NK-92 treated with Interleukin-12 subunit alpha and Interleukin-12 subunit beta, amount 100 ng/mL, for 24 hours (cell line): Measurements from ENCODE around the gene NPPC.
"Not testable (repeated sequence)": the region's sequence is repeated elsewhere in the genome, so short reads cannot be mapped to it uniquely, and the experiment has no call there.

ENCODE experiments used
- DNase-seq: peaks from one replicate; lab custom pipeline; 2025; lab: John Stamatoyannopoulos, UW

The NPPC gene

DNA sequence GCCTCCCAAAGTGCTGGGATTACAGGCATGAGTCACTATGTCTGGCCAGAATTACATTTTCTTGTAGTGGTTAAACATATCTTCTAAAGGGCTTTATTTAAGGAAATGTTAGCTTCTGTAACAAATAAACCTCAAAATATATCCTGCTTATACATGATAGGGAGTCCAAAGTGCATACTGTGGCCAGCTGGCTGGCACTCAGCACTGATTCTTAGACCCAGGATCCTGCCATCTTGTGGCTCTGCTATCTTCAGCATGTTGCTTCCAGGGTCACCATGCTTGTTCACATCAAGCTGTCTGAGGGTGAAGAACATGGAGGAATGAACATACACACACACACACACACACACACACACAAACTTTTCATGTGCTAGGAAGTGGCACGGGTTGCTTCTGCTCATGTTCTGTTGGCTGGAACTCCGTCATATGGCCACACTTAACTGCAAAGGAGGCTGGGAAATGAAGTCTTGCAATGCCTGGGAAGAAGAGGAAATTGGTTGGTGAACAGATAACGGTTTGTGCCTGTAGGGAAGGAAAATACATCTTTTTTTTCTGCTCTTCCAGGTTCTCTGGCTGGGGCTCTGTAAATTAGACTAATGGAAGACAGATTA, 40.0 kb downstream of the NPPC start:
- DNase-seq: no peak

DNA sequence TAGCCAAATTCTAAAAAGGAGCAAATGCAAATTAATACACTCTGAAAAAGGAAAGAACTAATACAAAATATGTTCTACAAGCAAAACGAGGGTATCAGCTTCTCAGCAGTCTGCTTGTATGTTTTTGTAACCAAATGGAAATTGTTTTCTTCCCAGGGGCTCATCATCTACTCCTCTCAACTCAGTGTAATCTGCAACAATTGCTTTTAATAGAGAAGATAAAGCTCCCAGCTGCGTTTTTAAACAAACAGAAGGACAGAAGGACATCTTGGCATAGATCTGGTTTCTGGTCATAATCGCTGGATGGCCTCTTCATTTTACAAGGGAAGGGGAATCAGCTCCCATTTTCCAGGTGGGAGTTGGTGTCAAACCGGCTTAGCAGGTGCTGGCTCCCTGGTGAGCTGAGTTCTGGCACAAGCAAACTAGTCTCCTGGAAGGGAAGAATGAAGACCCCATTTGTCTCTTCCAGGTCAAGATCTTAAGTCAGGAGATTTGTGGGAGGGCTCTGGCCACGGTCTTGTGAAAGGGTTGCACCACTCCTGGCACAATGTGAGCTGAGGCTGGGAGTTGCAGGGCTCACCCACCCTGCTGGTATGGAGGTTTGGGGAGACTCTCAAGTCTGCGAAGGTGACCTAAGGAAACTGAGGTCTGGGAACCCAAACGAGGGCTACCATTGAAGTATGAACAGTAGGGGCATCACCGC, 41.6 kb downstream of the NPPC start:
- DNase-seq: no peak

DNA sequence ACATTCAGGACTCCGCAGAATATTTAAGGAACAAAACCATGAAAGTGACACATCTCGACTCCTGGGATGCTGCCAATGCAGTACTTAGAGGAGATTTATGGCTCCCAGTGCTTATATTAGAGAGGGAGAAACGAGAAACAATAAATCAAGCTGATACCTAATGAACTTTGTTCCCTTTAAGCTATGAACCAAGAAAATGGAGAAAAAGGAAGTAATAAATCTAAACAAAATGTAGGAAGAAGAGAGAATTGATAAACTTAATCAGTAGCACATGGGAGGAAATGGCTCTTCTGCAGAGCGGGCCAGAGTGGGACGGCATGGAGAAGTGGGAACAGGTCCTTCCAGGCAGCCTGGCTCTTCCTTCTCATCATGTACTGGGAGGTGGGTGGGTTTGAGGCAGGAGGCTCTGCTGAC, 42.7 kb downstream of the NPPC start:
- DNase-seq: no peak

DNA sequence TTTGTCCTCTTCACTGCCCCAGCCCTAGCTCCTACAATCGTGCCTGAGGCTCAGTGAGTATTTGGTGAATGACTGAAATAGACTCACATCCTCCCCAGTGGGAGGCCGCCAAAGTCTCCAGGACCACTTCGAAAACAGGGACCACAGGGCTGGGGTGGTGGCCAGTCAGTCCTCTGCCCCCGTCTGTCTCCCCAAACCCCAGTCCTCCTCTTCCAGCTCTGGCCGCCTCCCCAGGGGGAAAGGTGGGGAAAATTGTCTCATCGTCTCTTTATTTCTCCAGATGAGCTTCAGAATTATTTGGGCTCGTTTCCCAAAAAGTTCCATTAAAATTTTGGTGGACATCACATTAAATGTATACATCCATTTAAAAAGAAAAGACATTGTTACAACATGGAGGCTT, 43.5 kb downstream of the NPPC start:
- DNase-seq: no peak

DNA sequence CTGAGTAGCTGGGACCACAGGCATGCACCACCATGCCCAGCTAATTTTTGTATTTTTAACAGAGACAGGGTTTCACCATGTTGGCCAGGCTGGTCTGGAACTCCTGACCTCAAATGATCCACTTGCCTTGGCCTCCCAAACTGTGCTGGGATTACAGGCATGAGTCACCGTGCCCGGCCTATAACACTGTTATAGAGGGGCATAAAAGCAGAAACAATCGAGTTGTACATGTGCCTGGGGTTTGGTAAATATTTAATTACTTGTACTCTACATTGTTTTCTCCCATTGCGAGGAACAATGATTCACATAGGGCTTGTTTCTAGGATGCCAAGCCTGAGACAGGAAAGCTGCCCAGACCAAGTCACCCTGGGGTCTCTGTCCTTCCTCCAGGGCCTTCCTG, 45.8 kb downstream of the NPPC start:
- DNase-seq: not testable (repeated sequence)

DNA sequence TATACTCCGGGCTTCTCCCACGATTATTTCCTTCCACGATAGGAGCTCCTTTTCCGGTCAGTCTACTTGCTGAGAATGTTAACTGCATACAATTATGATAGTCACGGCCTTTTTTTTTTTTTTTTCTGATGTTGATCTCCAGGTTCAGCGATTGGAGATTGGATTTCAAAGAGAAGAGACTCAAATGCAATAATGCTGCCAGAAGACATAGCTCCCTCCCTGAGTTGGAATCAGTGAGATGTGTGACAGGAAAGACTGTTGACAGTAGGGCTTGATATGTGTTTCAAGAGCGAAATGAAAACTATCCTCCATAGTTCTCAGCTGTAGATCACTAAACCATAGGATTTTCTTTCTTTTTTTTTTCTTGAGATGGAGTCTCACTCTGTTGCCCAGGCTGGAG, 47.0 kb downstream of the NPPC start:
- DNase-seq: no peak

DNA sequence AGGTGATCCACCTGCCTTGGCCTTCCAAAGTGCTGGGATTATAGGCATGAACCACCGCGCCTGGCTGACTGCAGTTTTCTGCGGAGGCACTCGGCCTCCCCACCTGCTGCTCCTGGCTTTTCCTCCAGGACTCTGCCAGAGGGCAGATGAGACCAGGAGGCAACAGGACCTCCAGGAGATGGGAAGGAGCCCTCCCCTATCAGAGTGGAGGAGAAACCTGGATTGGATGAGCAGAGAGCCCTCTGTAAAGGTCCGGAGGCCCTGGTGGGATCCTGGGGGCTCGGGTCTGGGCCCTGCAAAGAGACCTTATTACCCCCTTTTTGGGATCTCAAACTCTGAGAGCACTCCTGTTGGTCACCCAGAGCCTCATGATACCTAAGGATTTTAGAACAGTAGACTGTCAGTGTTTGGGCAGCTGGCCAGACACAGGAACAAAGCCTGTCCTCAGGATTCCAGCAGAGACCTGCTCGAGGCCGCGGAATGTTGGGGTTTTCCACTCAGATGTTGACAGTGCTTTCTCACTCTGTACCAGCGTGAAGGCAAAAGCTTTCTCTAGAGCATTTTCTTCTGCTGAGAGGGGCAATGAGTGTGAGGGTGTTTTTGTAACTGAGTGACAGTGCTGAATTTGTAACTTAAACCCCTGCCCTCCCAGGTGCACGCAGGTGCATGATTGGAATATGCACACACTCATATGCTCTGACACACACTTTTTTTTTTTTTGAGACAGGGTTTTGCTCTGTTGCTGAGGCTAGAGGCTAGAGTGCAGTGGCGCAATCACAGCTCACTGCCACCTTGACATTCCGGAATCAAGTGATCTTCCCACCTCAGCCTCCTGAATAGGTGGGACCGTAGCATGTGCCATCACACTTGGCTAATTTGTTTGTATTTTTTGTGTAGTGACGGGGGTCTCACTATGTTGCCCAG, 48.4 kb downstream of the NPPC start:
- no peak for DNase-seq

DNA sequence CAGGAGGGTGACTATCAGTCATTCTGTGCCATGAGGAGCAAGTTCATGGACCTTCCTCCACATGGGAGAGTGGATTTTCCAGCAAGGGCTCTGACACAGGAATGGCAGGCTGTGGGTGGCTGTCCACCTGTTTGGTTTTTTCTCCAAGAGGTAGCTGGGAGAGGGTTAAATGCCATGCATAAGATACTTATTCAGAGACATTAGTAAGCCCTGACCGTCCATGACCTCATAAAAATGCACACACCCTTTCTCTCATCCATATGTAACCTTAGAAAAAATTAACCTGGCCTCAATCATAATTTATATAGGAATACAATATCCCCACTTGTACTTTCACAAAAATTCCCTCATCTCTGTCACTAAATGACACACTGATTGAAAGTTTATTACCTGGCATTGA, 51.3 kb downstream of the NPPC start:
- DNase-seq: no peak
